GM18519 (cell line): Measurements from ENCODE around the gene TMEM50B.
"Not testable (repeated sequence)": the region's sequence is repeated elsewhere in the genome, so short reads cannot be mapped to it uniquely, and the experiment has no call there.

Source experiments
- ATAC-seq: cut with Tn5 transposase; IDR thresholded peaks from one replicate; pipeline ENCODE4 v1.9.1; 2021; ENCODE audit warnings: mild to moderate bottlenecking, moderate library complexity; ENCODE audit not compliant: unreplicated experiment, low FRiP score

The TMEM50B gene

GRCh38 chr21:33433001-33433400, 46.8 kb downstream of the TMEM50B start:
- ATAC-seq: no peak

GRCh38 chr21:33432496-33432895, 47.3 kb downstream of the TMEM50B start:
- ATAC-seq: no peak

- ATAC-seq: no peak
These were observed 48.9 kb downstream of the TMEM50B start for GRCh38 chr21:33430858-33431257.

GRCh38 chr21:33428669-33429068, 51.1 kb downstream of the TMEM50B start:
- ATAC-seq: no peak

GRCh38 chr21:33427051-33427450, 52.7 kb downstream of the TMEM50B start:
- no peak for ATAC-seq

- ATAC-seq: no peak
These were observed 53.9 kb downstream of the TMEM50B start for GRCh38 chr21:33425825-33426224.

- no peak for ATAC-seq
These were observed 55.6 kb downstream of the TMEM50B start for GRCh38 chr21:33424214-33424613.

GRCh38 chr21:33421713-33422393, 57.9 kb downstream of the TMEM50B start:
- no peak for ATAC-seq

GRCh38 chr21:33419538-33420123, 60.1 kb downstream of the TMEM50B start:
- ATAC-seq: no peak

GRCh38 chr21:33418691-33419090, 61.1 kb downstream of the TMEM50B start:
- ATAC-seq: no peak

GRCh38 chr21:33414926-33415325, 64.8 kb downstream of the TMEM50B start:
- no peak for ATAC-seq

GRCh38 chr21:33414068-33414467, 65.7 kb downstream of the TMEM50B start:
- ATAC-seq: no peak

GRCh38 chr21:33412832-33413519, 66.8 kb downstream of the TMEM50B start:
- no peak for ATAC-seq

- ATAC-seq: not testable (repeated sequence)
These were observed 67.3 kb downstream of the TMEM50B start for GRCh38 chr21:33412439-33412831.

- ATAC-seq: no peak
These were observed 67.8 kb downstream of the TMEM50B start for GRCh38 chr21:33411949-33412430.

GRCh38 chr21:33406493-33406892, 73.3 kb downstream of the TMEM50B start:
- no peak for ATAC-seq

- no peak for ATAC-seq
These were observed 75.8 kb downstream of the TMEM50B start for GRCh38 chr21:33403786-33404585.

- no peak for ATAC-seq
These were observed 76.5 kb downstream of the TMEM50B start, which contains the start of gene IFNGR2 for GRCh38 chr21:33403128-33403785. Gene IFNGR2 (plus strand): TSS chr21:33403413. CDS start chr21:33403544, 131 bp downstream.

- ATAC-seq: no peak
These were observed 77.5 kb downstream of the TMEM50B start for GRCh38 chr21:33402001-33402979.
